Neural cell (in vitro differentiated cells): Measurements from ENCODE around the gene RNF125. TPM values are rescaled to one million over a fixed set of nuclear protein-coding genes. Genes with fewer than 3 reads are reported as not detected.

Experiments
- H2AFZ ChIP-seq: fragments of 200-600, 300-800 bp; sonication (generic), shearing (Covaris generic); 2 replicates; pipeline ENCODE4 v1.6.0; 2014; ENCODE audit warnings: low read depth, mild to moderate bottlenecking, antibody characterized with exemption, low read length, moderate library complexity
- H3F3A ChIP-seq: fragments of 200-600 bp; shearing (Covaris generic); 2 replicates; pipeline ENCODE4 v1.6.1; 2016; ENCODE audit warnings: mild to moderate bottlenecking, moderate library complexity, mixed read lengths, antibody characterized with exemption, low read length; ENCODE audit not compliant: insufficient read depth, poor library complexity, severe bottlenecking
- H3K27ac ChIP-seq: fragments of 200-600, 300-800 bp; sonication (generic), shearing (Covaris generic); 2 replicates; pipeline ENCODE4 v1.5.1; 2014; ENCODE audit warnings: mild to moderate bottlenecking, low read length, moderate library complexity
- H3K27me3 ChIP-seq: fragments of 300-800, 200-600 bp; sonication (generic), shearing (Covaris generic); 2 replicates; pipeline ENCODE4 v1.6.0; 2014; ENCODE audit warnings: mild to moderate bottlenecking, low read depth, low read length, moderate library complexity; ENCODE audit not compliant: insufficient read depth
- H3K36me3 ChIP-seq: fragments of 300-800, 200-600 bp; sonication (generic), shearing (Covaris generic); 2 replicates; pipeline ENCODE4 v1.5.1; 2014; ENCODE audit warnings: mild to moderate bottlenecking, antibody characterized with exemption, low read length, moderate library complexity; ENCODE audit not compliant: insufficient read depth
- H3K4me2 ChIP-seq: fragments of 300-800, 200-600 bp; sonication (generic), shearing (Covaris generic); 2 replicates; pipeline ENCODE4 v1.6.0; 2014; ENCODE audit warnings: mild to moderate bottlenecking, low read length
- H3K4me3 ChIP-seq: fragments of 300-800, 200-600 bp; sonication (generic), shearing (Covaris generic); 2 replicates; pipeline ENCODE4 v1.5.1; 2014; ENCODE audit warnings: mild to moderate bottlenecking, low read length, moderate library complexity
- H3K79me2 ChIP-seq: fragments of 200-600 bp; shearing (Covaris generic); replicated peaks from 2 replicates; pipeline ENCODE4 v1.6.0; 2014; ENCODE audit warnings: mild to moderate bottlenecking, low read length, moderate library complexity; ENCODE audit not compliant: insufficient read depth
- H3K9ac ChIP-seq: fragments of 300-800, 200-600 bp; sonication (generic), shearing (Covaris generic); 2 replicates; pipeline ENCODE4 v1.6.1; 2016; ENCODE audit warnings: mild to moderate bottlenecking, low read length, mixed read lengths
- H3K9me2 ChIP-seq: fragments of 200-600 bp; shearing (Covaris generic); 2 replicates; pipeline ENCODE4 v1.6.1; 2016; ENCODE audit warnings: mild to moderate bottlenecking, low read length, mixed read lengths; ENCODE audit not compliant: insufficient read depth
- H3K9me3 ChIP-seq: fragments of 200-600, 300-800 bp; sonication (generic), shearing (Covaris generic); 2 replicates; pipeline ENCODE4 v1.6.1; 2016; ENCODE audit warnings: mild to moderate bottlenecking, mixed run types, low read length, moderate library complexity, mixed read lengths
- H4K20me1 ChIP-seq: fragments of 200-600 bp; shearing (Covaris generic); 2 replicates; pipeline ENCODE4 v1.6.1; 2016; ENCODE audit warnings: mild to moderate bottlenecking, mixed run types; ENCODE audit not compliant: insufficient read depth
- EP300 ChIP-seq: fragments of 450-650 bp; conservative IDR thresholded peaks from 2 replicates; pipeline ENCODE4 v1.6.1; 2014; ENCODE audit warnings: antibody characterized with exemption, mild to moderate bottlenecking, moderate library complexity; ENCODE audit not compliant: poor library complexity, severe bottlenecking
- EZH2 ChIP-seq: fragments of 200-600, 300-800 bp; shearing (Covaris generic), sonication (generic); IDR thresholded peaks from 2 replicates; pipeline ENCODE4 v1.6.1; 2014; ENCODE audit warnings: antibody characterized with exemption, low read length, borderline replicate concordance, mild to moderate bottlenecking; ENCODE audit not compliant: insufficient read depth, poor library complexity, severe bottlenecking
- MXI1 ChIP-seq: fragments of 450-650 bp; conservative IDR thresholded peaks from 2 replicates; pipeline ENCODE4 v1.6.1; 2014; ENCODE audit warnings: antibody characterized with exemption, mild to moderate bottlenecking; ENCODE audit not compliant: poor library complexity, severe bottlenecking
- POLR2AphosphoS5 ChIP-seq: IDR thresholded peaks from 2 replicates; pipeline ENCODE4 v1.6.1; 2012
- RAD21 ChIP-seq: fragments of 450-650 bp; conservative IDR thresholded peaks from 2 replicates; pipeline ENCODE4 v1.6.1; 2014; ENCODE audit warnings: antibody characterized with exemption, mild to moderate bottlenecking, moderate library complexity
- SMC3 ChIP-seq: fragments of 450-650 bp; conservative IDR thresholded peaks from 2 replicates; pipeline ENCODE4 v1.6.1; 2014; ENCODE audit warnings: antibody characterized with exemption, mild to moderate bottlenecking, moderate library complexity; ENCODE audit not compliant: poor library complexity
- TAF1 ChIP-seq: IDR thresholded peaks from 2 replicates; pipeline ENCODE4 v1.6.1; 2012; ENCODE audit warnings: low read depth
- polyA plus RNA-seq: library from polyadenylated mRNA; depleted of rRNA; stranded (reverse); fragments of >200 nt; gene quantifications from 2 replicates; pipeline ENCODE4 v1.2.3, GENCODE V29; 2014
- TF ChIP-seq, protein P1 (sequence below): fragments of 450-650 bp; IDR thresholded peaks from 2 replicates; pipeline ENCODE4 v1.5.1; 2014; ENCODE audit warnings: antibody characterized with exemption, mild to moderate bottlenecking, moderate library complexity; ENCODE audit not compliant: poor library complexity, severe bottlenecking
- TF ChIP-seq, protein P2 (sequence below): IDR thresholded peaks from 2 replicates; pipeline ENCODE4 v1.6.1; 2012; ENCODE audit warnings: borderline replicate concordance

Gene RNF125
- polyA plus RNA-seq, 1 donor from 2014 or later = 0.04 TPM

DNA sequence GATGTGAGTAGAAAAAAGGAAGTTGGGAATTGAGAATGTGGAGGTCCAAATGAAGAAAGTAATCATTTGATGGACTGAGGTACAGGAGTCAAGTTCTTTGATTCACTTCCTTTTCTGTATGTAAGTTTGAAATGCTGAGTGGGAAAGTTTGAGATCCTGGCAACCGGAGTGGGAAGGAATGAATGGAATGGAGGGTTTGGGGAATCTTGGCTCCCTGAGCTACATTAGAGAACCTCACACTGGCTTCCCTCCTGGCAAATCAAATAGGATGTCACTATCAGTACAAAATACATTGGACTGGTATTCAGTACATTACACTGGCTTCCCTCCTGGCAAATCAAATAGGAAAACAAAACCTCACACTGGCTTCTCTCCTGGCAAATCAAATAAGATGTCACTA lies 63.3 kb downstream of the RNF125 start:
- no peak overlapping the region for H3K4me2 ChIP-seq
- no peaks in the 10 kb centered on the region for H3K9me3 ChIP-seq
- TF ChIP-seq MXI1 = no peak
- TF ChIP-seq TAF1 = no peak
- TF ChIP-seq, protein P1, sequence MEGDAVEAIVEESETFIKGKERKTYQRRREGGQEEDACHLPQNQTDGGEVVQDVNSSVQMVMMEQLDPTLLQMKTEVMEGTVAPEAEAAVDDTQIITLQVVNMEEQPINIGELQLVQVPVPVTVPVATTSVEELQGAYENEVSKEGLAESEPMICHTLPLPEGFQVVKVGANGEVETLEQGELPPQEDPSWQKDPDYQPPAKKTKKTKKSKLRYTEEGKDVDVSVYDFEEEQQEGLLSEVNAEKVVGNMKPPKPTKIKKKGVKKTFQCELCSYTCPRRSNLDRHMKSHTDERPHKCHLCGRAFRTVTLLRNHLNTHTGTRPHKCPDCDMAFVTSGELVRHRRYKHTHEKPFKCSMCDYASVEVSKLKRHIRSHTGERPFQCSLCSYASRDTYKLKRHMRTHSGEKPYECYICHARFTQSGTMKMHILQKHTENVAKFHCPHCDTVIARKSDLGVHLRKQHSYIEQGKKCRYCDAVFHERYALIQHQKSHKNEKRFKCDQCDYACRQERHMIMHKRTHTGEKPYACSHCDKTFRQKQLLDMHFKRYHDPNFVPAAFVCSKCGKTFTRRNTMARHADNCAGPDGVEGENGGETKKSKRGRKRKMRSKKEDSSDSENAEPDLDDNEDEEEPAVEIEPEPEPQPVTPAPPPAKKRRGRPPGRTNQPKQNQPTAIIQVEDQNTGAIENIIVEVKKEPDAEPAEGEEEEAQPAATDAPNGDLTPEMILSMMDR = no peak
- TF ChIP-seq, protein P2, sequence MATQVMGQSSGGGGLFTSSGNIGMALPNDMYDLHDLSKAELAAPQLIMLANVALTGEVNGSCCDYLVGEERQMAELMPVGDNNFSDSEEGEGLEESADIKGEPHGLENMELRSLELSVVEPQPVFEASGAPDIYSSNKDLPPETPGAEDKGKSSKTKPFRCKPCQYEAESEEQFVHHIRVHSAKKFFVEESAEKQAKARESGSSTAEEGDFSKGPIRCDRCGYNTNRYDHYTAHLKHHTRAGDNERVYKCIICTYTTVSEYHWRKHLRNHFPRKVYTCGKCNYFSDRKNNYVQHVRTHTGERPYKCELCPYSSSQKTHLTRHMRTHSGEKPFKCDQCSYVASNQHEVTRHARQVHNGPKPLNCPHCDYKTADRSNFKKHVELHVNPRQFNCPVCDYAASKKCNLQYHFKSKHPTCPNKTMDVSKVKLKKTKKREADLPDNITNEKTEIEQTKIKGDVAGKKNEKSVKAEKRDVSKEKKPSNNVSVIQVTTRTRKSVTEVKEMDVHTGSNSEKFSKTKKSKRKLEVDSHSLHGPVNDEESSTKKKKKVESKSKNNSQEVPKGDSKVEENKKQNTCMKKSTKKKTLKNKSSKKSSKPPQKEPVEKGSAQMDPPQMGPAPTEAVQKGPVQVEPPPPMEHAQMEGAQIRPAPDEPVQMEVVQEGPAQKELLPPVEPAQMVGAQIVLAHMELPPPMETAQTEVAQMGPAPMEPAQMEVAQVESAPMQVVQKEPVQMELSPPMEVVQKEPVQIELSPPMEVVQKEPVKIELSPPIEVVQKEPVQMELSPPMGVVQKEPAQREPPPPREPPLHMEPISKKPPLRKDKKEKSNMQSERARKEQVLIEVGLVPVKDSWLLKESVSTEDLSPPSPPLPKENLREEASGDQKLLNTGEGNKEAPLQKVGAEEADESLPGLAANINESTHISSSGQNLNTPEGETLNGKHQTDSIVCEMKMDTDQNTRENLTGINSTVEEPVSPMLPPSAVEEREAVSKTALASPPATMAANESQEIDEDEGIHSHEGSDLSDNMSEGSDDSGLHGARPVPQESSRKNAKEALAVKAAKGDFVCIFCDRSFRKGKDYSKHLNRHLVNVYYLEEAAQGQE = no peak
- TF ChIP-seq POLR2AphosphoS5 = no peak
- no peak for TF ChIP-seq RAD21
- no peak for TF ChIP-seq SMC3
- TF ChIP-seq EZH2 = no peak
- no peak for TF ChIP-seq EP300
- H3K4me3 ChIP-seq = no peak overlapping the region
- H3K36me3 ChIP-seq = no peaks in the 10 kb centered on the region
- H3K27me3 ChIP-seq = no peaks in the 10 kb centered on the region
- H3F3A ChIP-seq = no peaks in the 10 kb centered on the region
- H2AFZ ChIP-seq = no peak overlapping the region
- no peaks in the 10 kb centered on the region for H3K79me2 ChIP-seq
- H3K9me2 ChIP-seq = no peaks in the 10 kb centered on the region
- H3K9ac ChIP-seq = no peak overlapping the region
- H3K27ac ChIP-seq = no peak overlapping the region
- H4K20me1 ChIP-seq = no peaks in the 10 kb centered on the region

DNA sequence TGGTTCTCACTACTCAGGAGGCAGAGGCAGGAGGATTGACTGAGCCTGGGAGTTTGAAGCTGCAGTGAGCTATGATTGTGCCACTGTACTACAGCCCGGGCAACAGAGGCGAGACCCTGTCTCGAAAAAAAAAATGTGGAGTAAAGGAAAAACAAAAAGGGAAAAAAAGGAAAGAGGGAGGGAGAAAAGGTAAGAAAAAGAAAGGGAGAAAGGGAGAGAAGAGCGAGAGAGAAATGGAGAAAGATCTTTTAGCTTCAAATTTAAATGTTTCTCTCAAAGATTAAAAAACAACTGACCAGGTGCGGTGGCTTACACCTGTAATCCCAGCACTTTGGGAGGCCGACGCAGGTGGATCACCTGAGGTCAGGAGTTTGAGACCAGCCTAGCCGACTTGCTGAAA lies 65.2 kb downstream of the RNF125 start:
- no peak overlapping the region for H2AFZ ChIP-seq
- no peaks in the 10 kb centered on the region for H3K27me3 ChIP-seq
- no peak overlapping the region for H3K9ac ChIP-seq
- H3K4me2 ChIP-seq = no peak overlapping the region
- no peaks in the 10 kb centered on the region for H3K9me2 ChIP-seq
- no peaks in the 10 kb centered on the region for H4K20me1 ChIP-seq
- H3K79me2 ChIP-seq = no peaks in the 10 kb centered on the region
- H3K27ac ChIP-seq = no peak overlapping the region
- no peaks in the 10 kb centered on the region for H3K9me3 ChIP-seq
- no peaks in the 10 kb centered on the region for H3F3A ChIP-seq
- no peaks in the 10 kb centered on the region for H3K36me3 ChIP-seq
- TF ChIP-seq MXI1 (no peak), SMC3 (no peak), POLR2AphosphoS5 (no peak), TAF1 (no peak), EP300 (no peak), EZH2 (no peak)
- TF ChIP-seq, protein P2 = no peak
- no peak overlapping the region for H3K4me3 ChIP-seq
